DND-41 (cell line): ENCODE measurements around the gene DLGAP4.

Experiments
- ATAC-seq: fragments of 200-7000 bp; cut with Tn5 transposase; 3 replicates; pipeline ENCODE4 v1.9.1; 2021; ENCODE audit warnings: low read depth; ENCODE audit not compliant: insufficient read depth
- DNase-seq: peaks from one replicate; pipeline ENCODE4 v3.0.0-alpha.2; 2020
- H2AFZ ChIP-seq: 2 replicates; pipeline ENCODE4 v1.6.0; 2012; ENCODE audit warnings: low read depth, low read length
- H3K27ac ChIP-seq: 2 replicates; pipeline ENCODE4 v1.5.1; 2012; ENCODE audit warnings: low read length, inconsistent platforms
- H3K27me3 ChIP-seq: fragments of 200-600 bp; sonication (generic); 2 replicates; pipeline ENCODE4 v1.6.0; 2012; ENCODE audit warnings: low read length, mild to moderate bottlenecking, inconsistent platforms; ENCODE audit not compliant: insufficient read depth, poor library complexity
- H3K36me3 ChIP-seq: 2 replicates; pipeline ENCODE4 v1.5.1; 2012; ENCODE audit warnings: low read length, inconsistent platforms; ENCODE audit not compliant: insufficient read depth
- H3K4me1 ChIP-seq: 2 replicates; pipeline ENCODE4 v1.5.1; 2012; ENCODE audit warnings: mild to moderate bottlenecking, low read length; ENCODE audit not compliant: insufficient read depth
- H3K4me2 ChIP-seq: 2 replicates; pipeline ENCODE4 v1.6.0; 2012; ENCODE audit warnings: mild to moderate bottlenecking, moderate library complexity, low read length, inconsistent platforms; ENCODE audit not compliant: insufficient read depth
- H3K4me3 ChIP-seq, 2 experiments: fragments of 200-600 bp in 1 of 2; shearing (Covaris generic) in 1 of 2; 2 replicates each; pipeline ENCODE4 v1.5.1; 2012 to 2016; ENCODE audit warnings: inconsistent platforms in 2 of 2, low read length in 2 of 2, mild to moderate bottlenecking in 2 of 2, low read depth in 1 of 2, moderate library complexity in 1 of 2
- H3K79me2 ChIP-seq: 2 replicates; pipeline ENCODE4 v1.6.0; 2012; ENCODE audit warnings: low read length, inconsistent platforms; ENCODE audit not compliant: insufficient read depth
- H3K9ac ChIP-seq: 2 replicates; pipeline ENCODE4 v1.6.0; 2012; ENCODE audit warnings: low read depth, mild to moderate bottlenecking, inconsistent platforms, low read length, moderate library complexity
- H3K9me3 ChIP-seq: 2 replicates; pipeline ENCODE4 v1.5.1; 2012; ENCODE audit warnings: low read length, moderate library complexity, mild to moderate bottlenecking, inconsistent platforms; ENCODE audit not compliant: insufficient read depth, severe bottlenecking
- H4K20me1 ChIP-seq: 2 replicates; pipeline ENCODE4 v1.6.0; 2012; ENCODE audit warnings: low read length; ENCODE audit not compliant: insufficient read depth
- CTCF ChIP-seq: IDR thresholded peaks from 2 replicates; pipeline ENCODE4 v1.5.1; 2012; ENCODE audit warnings: borderline replicate concordance, low read length, moderate library complexity, mild to moderate bottlenecking; ENCODE audit not compliant: poor library complexity, severe bottlenecking; ENCODE audit errors: extremely low read depth
- EZH2 ChIP-seq: IDR thresholded peaks from 3 replicates; pipeline ENCODE4 v1.6.1; 2012; ENCODE audit warnings: borderline replicate concordance, low read depth, mild to moderate bottlenecking, moderate library complexity, low read length, inconsistent platforms; ENCODE audit not compliant: severe bottlenecking

The DLGAP4 gene

GRCh38 chr20:36261389-36262105 is 44.6 kb upstream of the DLGAP4 start:
- Histone ChIP-seq H3K27ac (no peak overlapping the region), H4K20me1 (peaks cover 8% of the 10 kb centered on the region), H3K4me3 (no peak overlapping the region), H3K4me2 (no peak overlapping the region), H3K4me1 (no peaks in the 10 kb centered on the region), H3K27me3 (no peaks in the 10 kb centered on the region), H2AFZ (no peak overlapping the region), H3K36me3 (peaks cover 14% of the 10 kb centered on the region), H3K9me3 (no peaks in the 10 kb centered on the region), H3K9ac (no peak overlapping the region), H3K79me2 (no peaks in the 10 kb centered on the region)
- ATAC-seq = no peak
- DNase-seq = no peak
- no peak for TF ChIP-seq CTCF
- no peak for TF ChIP-seq EZH2

DNA sequence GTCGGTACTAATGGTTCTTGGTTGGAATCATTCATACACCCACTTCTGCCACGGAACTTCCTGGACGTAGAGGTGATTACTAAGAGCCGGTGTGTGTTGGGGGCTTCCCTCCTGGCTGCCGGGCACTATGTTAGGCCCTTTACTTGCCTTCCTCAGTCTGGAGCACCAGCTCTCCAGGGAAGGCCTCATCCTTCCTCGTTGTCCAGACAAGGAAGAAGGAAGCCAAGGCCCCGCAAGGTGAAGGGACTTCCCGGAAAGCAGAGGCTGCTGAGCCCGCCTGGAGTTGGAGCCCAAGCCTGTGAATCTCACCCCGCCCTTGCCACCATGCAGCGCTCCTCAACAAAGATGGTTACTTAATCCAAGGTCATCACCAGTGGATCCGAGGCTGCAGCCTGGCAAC is 43.7 kb upstream of the DLGAP4 start:
- Histone ChIP-seq H3K9ac (no peak overlapping the region), H3K27ac (no peak overlapping the region), H3K9me3 (no peaks in the 10 kb centered on the region), H3K4me2 (no peak overlapping the region), H4K20me1 (peaks cover 8% of the 10 kb centered on the region), H3K4me1 (no peaks in the 10 kb centered on the region), H3K4me3 (no peak overlapping the region), H3K36me3 (peaks cover 6% of the 10 kb centered on the region; the same call in 1 of the 2 replicates), H2AFZ (no peak overlapping the region), H3K27me3 (no peaks in the 10 kb centered on the region), H3K79me2 (no peaks in the 10 kb centered on the region)
- TF ChIP-seq CTCF = no peak
- TF ChIP-seq EZH2 = no peak
- DNase-seq (no peak), ATAC-seq (no peak)

DNA sequence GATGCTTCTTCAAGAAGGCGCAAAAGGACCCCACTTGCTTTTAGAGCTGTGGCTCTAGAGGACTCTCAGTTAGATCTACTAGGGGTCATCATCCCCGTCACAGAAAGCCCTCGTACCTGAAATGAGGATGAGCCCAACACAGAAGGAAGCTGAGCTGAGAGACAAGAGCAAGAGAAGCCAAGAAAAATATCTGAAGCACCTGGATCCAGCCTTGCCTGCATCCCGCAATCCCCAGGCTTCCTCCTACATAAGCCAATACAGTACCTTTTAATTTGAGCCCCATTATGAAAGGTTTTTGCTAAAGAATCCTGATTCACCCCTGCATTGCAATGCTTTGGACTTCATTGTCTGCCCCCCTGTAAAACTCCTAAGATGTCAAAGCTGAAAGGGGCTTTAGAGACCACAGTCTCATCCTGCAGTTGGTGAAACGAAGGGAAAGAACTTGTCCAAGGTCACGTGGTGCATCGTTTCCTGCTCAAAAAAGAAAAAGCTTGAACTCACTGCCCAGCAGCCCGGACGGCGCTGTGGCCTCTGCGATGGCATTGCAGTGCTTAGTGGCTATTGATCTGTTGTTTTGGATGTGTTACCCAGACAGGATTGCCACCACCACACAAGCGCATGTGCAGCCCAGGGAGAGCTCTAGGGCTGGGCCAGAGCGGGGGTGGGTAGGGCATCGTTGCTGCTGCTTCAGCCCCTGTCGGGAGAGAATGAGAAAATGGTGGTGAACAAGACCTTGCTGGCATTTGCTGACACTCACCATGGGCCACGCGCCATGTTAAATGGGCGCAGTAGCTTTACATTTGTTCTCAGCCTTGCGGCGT is 41.5 kb upstream of the DLGAP4 start:
- no peak for ATAC-seq
- no peak for TF ChIP-seq EZH2
- no peak for TF ChIP-seq CTCF
- Histone ChIP-seq H4K20me1 (0 out of 2 replicates have a peak, but pooled peaks cover 3% of the 10 kb centered on the region), H3K27ac (no peak overlapping the region), H3K4me3 (no peak overlapping the region), H3K4me1 (no peaks in the 10 kb centered on the region), H3K79me2 (no peaks in the 10 kb centered on the region), H2AFZ (no peak overlapping the region), H3K36me3 (no peaks in the 10 kb centered on the region), H3K4me2 (no peak overlapping the region), H3K9me3 (no peaks in the 10 kb centered on the region), H3K27me3 (no peaks in the 10 kb centered on the region), H3K9ac (no peak overlapping the region)
- DNase-seq = no peak
